SH-SY5Y (cell line): ENCODE data around the gene ARL3.

Experiments
- GATA2 ChIP-seq: IDR thresholded peaks from 2 replicates; pipeline ENCODE4 v1.6.1; 2011; ENCODE audit warnings: mild to moderate bottlenecking, low read depth, low read length
- GATA3 ChIP-seq: IDR thresholded peaks from 2 replicates; pipeline ENCODE4 v1.6.1; 2011; ENCODE audit warnings: low read depth, mild to moderate bottlenecking, low read length, moderate library complexity

DNA sequence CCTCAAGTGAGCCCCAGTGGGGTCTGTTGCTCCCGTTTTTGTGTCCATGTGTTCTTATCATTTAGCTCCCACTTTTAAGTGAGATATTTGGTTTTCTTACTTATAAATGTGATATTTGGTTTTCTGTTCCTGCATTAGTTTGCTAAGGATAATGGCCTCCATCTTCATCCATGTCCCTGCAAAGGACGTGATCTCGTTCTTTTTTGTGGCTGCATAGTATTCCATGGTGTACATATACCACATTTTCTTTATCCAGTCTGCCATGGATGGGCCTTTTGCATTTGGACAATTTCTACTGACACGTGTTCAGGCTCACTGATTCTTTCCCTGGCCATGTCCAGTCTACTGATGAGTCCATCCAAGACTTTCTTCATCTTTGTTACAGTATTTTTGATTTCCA lies 9.8 kb upstream of the ARL3 start:
- no peak for TF ChIP-seq GATA2
- TF ChIP-seq GATA3, result no peak
